ENCODE results near the gene ABCA12.

Gene ABCA12

GRCh38 chr2:215032153-215032552 lies 106.3 kb downstream of the ABCA12 start:
- no peak for DNase-seq (ENCODE audit: low read depth in 3 of 3)

DNA sequence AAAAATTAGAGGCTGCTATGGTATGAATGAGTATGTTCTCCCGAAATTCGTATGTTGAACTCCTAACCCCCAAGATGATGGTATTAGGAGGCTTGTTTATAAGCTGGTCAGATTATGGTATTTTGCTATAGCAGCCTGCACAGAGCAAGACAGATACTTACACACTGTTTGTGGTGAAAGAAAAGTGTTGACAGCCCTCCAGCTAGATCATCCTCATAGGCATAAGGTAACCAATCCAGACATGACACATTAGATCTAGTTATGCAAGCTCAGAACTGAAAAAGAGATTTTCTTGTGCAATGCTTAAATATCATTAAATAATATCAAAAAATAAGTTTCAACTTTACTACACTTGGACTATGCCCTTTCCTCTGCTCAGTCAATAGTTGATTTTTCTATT lies 107.1 kb downstream of the ABCA12 start:
- DNase-seq (ENCODE audit: low read depth in 3 of 3) = no peak

DNA sequence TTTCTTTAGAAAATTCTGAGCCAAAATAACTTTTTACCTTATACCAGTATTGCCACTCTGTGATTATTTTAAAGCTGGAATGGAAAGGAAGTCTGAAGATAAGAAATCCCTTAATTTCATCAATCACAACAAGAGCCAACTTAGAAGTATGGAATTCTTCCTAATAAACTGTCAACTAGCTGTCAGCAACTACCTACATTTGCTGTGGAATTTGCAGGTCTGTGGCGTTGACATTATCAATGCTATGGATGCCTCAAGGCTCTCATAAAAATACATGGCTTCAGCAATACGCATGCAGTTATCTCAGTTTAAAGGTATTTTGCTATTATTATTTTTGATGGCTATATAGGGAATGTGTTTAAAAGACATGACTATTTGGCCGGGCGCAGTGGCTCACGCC lies 108.5 kb downstream of the ABCA12 start:
- no peak for DNase-seq (ENCODE audit: low read depth in 3 of 3)

DNA sequence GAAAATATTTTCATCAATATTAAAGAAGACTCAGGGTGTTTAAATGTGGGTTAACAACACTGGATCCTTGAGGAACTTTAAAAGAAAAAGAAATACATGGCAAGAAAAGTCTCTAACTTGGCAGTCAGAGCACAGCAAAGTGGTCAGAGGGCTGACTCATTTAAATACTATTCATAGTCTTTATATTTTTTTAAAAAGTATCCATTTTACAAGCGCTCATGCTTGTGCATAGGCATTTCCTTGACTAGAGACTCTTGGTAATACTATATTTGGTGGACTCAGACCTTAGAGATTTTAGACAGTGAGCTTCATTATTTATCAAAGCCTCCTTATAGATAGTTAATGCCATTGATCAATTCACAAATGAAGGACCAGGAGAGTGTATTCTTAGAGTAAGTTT lies 110.2 kb downstream of the ABCA12 start:
- no peak for DNase-seq (ENCODE audit: low read depth in 3 of 3)

- no peak for DNase-seq (ENCODE audit: low read depth in 3 of 3)
Observed at GRCh38 chr2:215027779-215028178, 110.6 kb downstream of the ABCA12 start.

DNA sequence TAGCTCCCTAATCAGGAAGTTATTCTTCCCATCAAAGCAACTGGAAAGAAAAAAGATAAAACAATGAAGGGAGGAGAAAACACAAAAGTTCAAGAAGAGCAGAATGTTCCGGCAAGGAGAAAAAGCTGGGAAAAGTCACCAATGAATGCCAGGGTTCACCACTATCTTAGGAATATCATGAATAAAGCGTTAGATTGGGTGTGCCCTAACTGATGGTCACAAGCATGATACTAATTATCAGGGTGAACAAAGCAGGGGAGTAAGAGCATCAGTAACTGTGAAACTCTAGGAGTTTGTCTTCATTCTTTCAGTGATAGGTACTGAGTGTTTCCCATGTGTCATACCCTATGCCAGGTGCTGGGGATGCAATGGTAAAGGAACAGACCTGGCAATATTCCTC lies 115.5 kb downstream of the ABCA12 start:
- DNase-seq (ENCODE audit: low read depth in 3 of 3) = no peak

DNA sequence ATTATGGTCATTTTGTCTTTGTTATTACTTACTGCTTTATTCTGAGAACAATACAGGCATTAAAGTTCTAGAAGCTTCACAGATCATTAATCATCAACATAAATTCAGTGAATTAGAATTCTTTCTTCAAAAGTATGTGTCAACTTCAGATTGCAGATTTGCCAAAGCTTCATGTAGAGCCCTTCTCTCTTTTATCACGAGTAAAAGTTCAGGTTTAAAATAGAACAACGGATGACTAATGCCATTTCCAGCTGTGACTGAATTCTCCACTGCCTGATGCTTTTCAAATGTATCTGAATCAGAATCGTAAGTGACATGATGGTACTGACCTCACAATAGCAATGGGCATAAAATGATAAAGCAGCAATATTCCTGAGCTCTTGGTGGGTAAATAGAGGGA lies 116.0 kb downstream of the ABCA12 start:
- DNase-seq (ENCODE audit: low read depth in 3 of 3) = no peak

DNA sequence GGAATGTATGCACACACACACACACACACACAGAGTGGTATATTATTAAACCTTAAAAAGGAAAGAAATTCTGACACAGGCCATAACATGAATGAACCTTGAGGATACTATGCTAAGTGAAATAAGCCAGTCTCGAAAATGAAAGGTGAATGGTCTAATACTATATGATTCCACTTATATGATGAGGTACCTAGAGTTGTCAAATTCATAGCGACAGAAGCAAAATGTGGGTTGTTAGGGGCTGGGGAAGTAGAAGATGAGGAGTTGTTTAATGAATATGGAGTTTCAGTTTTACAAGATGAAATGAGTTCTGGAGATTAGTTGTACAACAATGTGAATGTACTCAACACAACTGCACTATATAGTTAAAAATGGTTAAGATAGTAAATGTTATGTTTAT lies 118.1 kb downstream of the ABCA12 start:
- DNase-seq (ENCODE audit: low read depth in 3 of 3) = no peak

GRCh38 chr2:215019521-215020145 lies 118.8 kb downstream of the ABCA12 start:
- no peak for DNase-seq (ENCODE audit: low read depth in 3 of 3)

GRCh38 chr2:215019085-215019484 lies 119.3 kb downstream of the ABCA12 start:
- no peak for DNase-seq (ENCODE audit: low read depth in 3 of 3)

DNA sequence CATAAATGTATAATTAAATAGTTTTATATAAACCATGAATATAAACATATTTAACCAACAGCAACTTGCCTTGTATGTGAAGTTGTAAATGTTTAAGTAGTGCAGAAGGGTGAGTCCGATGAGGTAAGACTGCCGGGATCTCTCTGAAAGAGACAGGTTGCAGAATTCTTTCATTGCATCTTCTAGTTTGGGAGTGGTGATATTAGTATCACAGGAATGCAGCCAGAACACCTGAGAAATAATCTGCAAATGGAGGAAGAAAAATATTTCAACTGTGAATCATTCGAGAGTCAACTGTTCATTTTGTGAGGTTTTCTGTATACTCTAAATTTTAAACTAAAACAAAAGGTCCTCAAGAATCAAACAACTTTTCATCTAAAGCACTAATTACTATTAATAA lies 123.0 kb downstream of the ABCA12 start:
- DNase-seq (ENCODE audit: low read depth in 3 of 3) = no peak

- DNase-seq (ENCODE audit: low read depth in 3 of 3) = no peak
Observed at GRCh38 chr2:215010390-215010789, 128.0 kb downstream of the ABCA12 start.

DNA sequence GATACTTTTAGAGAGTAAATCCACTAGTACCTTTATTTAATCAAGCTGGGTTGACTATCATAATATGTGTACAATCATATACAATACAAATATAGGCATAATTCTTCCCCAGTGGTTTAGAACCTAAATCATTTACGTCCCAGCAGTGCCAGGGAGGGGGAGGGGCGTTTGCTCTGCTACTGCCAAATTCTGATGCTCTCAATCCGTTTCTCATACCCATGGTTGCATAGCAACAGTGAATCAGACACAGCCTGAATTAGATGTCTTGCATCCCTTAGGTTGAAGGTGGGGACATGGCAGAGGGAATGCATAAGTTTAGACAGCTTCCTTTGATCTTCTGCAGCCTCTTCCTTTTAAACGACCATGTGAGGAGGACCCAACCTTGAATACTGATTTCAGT lies 135.4 kb downstream of the ABCA12 start:
- no peak for DNase-seq (ENCODE audit: low read depth in 3 of 3)

DNA sequence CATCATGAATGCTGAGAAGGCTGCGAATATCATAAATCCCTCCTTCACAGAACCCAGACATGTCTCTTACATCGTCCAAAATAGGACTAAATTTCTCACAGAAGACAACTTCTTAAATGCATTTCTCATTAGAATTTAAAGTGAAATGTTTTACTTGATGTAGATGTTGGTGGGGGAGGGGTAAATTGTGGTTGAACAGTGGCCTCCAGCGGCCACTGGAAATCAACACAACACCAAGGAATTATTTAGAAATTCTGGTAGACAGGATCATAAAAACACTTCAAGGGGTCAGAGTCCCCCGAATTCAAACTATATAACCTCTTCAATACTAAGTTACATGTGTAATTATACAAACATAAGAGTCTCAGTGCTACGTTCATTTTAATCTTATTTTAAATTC lies 135.9 kb downstream of the ABCA12 start:
- DNase-seq (ENCODE audit: low read depth in 3 of 3) = no peak

DNA sequence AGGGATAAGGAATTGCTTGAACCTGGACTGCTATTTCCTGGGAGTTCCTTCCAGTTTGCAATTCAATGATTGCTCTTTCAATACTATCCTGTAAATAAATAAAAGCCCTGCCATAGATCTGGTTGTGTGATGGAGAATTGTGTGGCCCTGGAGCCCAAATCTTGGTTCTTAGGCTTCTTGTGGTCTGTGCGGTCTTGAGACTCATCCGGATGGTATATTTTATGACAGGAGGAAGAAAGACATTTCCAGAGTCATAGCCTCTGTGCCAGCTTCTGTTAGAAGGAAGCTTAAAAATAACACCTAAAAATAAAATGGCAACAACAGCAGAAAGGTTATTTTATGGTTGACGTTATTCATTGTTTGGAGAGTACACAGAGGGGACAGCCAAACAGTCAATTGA lies 137.7 kb downstream of the ABCA12 start:
- no peak for DNase-seq (ENCODE audit: low read depth in 3 of 3)

- DNase-seq (ENCODE audit: low read depth in 3 of 3) = no peak
Observed at GRCh38 chr2:214995926-214996670, 142.3 kb downstream of the ABCA12 start.

GRCh38 chr2:214995409-214995808 lies 143.0 kb downstream of the ABCA12 start:
- no peak for DNase-seq (ENCODE audit: low read depth in 3 of 3)

- DNase-seq (ENCODE audit: low read depth in 3 of 3) = no peak
Observed at GRCh38 chr2:214992911-214993310, 145.5 kb downstream of the ABCA12 start.

DNA sequence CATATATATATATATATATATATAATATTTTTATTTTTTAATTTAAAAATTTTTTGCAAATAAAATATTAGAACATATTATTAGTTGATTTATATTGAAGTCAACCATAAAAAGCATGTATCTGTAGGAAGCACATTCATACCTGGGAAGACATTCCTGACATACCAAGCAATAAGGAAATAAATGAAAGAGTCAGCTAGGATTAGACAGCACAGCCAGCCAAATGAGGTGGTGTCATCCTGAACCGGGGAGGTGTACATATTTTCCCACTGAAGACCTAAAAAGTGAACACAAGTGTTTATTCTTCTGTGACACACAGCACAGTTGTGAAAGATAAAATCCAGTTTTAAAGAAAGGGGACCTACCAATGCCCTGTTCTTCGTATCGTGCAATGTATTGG lies 149.2 kb downstream of the ABCA12 start:
- DNase-seq (ENCODE audit: low read depth in 3 of 3) = no peak

GRCh38 chr2:214987261-214987660 lies 151.2 kb downstream of the ABCA12 start:
- DNase-seq (ENCODE audit: low read depth in 3 of 3) = no peak

GRCh38 chr2:214985619-214986018 lies 152.8 kb downstream of the ABCA12 start:
- no peak for DNase-seq (ENCODE audit: low read depth in 3 of 3)

DNA sequence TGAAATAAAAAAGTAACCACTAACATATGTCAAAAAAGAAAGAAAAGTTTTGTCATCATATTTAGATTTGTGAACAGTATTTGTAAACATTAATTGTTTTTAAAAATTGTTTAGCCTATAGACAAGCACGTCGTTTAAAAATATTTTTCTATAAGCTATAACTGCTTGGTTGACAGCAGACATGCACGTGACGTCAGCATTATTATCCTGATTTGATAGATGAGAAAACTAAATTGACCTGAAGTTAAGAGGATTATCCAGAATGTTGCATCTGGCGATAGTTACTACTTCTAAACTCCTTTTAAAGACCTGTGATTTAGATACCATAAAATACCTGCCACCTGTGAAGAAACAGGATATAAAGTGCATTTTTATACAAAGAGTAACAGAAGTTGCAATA lies 172.0 kb downstream of the ABCA12 start:
- no peak for DNase-seq (ENCODE audit: low read depth in 3 of 3)

- DNase-seq (ENCODE audit: low read depth in 3 of 3) = no peak
Observed at GRCh38 chr2:214960677-214961076, 177.7 kb downstream of the ABCA12 start.

DNA sequence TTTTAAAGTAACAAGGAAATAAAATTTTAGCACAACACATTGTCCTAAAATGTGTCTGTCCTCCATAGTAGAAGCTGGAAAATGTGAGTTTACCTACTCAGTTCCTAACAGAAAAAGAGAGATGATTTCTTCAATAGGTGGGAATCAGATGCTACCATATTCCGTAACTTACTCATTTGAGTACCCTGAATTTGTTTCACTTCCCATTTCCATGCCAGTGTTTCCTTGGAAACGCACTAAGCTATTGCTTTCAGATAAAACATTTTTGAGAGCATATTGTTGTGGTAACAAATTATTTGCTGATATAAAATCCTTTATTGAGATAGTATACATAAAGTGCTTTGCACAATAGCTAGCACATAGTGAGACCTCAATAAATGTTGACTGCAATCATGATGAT lies 191.5 kb downstream of the ABCA12 start:
- no peak for DNase-seq (ENCODE audit: low read depth in 3 of 3)

Measured in stimulated activated CD4-positive, alpha-beta T cell treated with anti-CD3 and anti-CD28 coated beads, TNF-alpha, amount 100 ng/mL, for 24 hours (primary cell).